ENCODE results near the gene TEDC1. TPM values are rescaled to one million over a fixed set of nuclear protein-coding genes. Genes with fewer than 3 reads are reported as not detected.
A peak's percentile ranks its signal among the peaks of the same experiment; 100 is the strongest.

TEDC1 gene, protein sequence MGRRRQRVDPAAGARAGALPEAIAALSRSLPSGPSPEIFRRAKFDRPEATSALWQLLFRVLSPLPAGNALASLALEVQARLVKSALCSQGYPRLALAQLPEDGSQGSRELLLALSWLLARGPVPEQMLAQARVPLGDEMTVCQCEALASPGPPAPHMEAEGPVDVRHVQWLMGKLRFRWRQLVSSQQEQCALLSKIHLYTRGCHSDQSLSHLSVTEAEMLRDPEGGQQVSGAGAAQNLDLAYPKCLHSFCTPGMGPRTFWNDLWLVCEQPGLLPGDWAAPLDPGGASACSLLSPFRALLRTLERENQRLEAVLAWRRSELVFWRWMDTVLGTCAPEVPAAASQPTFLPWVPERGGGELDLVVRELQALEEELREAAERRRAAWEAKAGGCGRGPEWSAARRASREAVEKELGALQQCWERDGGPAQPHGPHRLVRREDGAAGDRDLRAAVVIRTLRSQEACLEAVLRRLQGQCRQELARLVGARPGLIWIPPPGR
- 12.7 TPM for total RNA-seq

DNA sequence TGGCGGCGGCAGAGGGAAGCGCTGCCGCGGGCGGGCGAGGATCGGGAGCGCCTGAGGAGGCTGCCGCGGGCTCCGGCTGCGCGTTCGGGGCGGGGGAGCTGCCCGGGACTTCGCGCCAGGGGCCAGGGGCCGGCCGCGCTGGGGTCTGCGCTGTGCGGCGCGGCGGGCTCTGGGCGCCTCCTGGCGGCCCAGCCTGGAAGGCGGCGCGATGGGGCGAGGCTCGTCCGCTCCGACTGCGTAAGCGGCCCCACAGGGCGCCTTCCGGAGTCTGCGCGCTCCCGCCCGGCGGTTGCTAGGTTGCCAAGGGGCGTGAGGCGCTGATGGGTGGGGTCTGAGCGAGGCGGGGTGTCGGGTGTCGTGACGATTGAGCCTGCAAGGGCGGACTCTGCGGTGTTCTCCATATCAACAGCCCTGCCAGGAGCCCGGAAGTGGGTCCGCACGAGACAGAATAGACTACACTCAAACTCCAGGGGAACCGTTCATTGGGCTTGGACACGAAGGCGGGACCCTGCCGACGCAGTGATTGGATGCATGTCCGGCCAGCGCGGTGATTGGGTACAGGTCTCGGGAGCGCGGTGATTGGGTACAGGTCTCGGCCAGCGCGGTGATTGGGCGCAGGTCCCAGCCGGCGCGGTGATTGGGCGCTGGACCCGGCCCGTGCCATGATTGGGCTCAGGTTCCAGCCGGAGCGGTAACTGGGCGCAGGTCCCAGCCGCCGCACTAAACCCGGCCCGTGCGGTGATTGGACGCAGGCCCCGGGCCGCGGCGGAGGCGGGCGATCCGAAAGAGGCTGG is at the start of gene TEDC1:
Gene TEDC1, plus strand, starts transcription at position 675 of the 794 bp plus-strand sequence. CDS start 130 bp downstream, outside the sequence.
- Histone ChIP-seq H3K4me3 (peak within 1 kb of the TSS; percentile 77 to 90), H3K27me3 (no peaks in the 10 kb centered on the region), H3K27ac (peak within 1 kb of the TSS; percentile 89 to 99), H3K36me3 (no peaks in the 10 kb centered on the region), H3K9me3 (no peaks in the 10 kb centered on the region), H3K4me1 (peaks cover 19 to 37% of the 10 kb centered on the region in 2 donors)
- TF ChIP-seq, protein P1, sequence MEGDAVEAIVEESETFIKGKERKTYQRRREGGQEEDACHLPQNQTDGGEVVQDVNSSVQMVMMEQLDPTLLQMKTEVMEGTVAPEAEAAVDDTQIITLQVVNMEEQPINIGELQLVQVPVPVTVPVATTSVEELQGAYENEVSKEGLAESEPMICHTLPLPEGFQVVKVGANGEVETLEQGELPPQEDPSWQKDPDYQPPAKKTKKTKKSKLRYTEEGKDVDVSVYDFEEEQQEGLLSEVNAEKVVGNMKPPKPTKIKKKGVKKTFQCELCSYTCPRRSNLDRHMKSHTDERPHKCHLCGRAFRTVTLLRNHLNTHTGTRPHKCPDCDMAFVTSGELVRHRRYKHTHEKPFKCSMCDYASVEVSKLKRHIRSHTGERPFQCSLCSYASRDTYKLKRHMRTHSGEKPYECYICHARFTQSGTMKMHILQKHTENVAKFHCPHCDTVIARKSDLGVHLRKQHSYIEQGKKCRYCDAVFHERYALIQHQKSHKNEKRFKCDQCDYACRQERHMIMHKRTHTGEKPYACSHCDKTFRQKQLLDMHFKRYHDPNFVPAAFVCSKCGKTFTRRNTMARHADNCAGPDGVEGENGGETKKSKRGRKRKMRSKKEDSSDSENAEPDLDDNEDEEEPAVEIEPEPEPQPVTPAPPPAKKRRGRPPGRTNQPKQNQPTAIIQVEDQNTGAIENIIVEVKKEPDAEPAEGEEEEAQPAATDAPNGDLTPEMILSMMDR (IDR thresholded peaks at IDR 0.05): peak; percentile 46 to 99 (median 57)
- DNase-seq (ENCODE audit: low spot score in 2 of 2): peak; percentile 100
- intact Hi-C loops (cut with DNase I): loop anchor here (1.0 to 5.0 kb wide), 9 partner anchors 9 to 398 kb away; partner anchors contain the start of genes BRF1, CRIP2, MTA1 and TEX22

DNA sequence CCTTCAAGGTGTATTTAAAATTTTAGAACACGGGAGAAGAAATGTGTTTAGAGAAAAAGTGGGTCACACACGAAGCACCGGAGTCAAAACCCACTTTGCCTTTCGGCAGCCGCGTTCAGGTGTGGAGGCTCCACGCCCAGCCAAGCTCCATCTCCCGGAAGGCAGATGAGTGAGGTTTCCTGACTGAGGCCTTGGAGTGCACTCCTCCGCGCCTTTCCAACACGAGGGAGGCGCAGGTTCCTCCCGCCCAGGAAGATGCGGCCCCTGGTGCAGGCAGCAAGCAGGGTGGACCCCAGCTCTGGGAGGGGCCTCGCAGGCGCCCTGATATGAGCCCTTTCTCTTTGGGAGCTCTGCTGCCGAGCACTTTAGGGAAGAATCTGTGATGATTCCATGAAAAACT is 48.9 kb upstream of the TEDC1 start:
- Histone ChIP-seq H3K36me3 (peaks cover 4 to 19% of the 10 kb centered on the region in 2 donors), H3K9me3 (no peaks in the 10 kb centered on the region), H3K4me1 (no peaks in the 10 kb centered on the region), H3K4me3 (no peak overlapping the region), H3K27ac (no peak overlapping the region), H3K27me3 (no peaks in the 10 kb centered on the region)
- intact Hi-C loops (cut with DNase I): no loop called here
- DNase-seq (ENCODE audit: low spot score in 2 of 2): no peak
- TF ChIP-seq, protein P1 (IDR thresholded peaks at IDR 0.05): no peak

DNA sequence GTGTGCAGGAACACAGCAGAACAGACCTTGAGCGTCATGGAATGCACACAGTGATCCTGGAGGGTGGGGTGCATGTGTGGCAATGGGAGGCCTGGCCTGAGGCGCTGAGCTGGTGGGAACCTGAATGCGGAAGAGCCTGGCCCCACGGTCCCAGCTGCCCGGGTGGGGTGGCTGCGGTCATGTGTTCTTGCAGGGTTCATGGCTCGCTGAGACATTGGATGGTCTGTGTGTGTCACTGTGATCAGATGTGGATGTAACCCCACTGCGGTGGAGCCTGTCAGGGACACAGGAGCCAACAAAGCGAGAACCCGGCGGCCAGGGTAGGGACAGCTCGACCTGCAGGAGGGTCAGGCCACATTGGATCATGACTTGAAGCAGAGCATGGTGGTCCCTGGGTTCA is 48.2 kb upstream of the TEDC1 start:
- Histone ChIP-seq H3K27ac (no peak overlapping the region), H3K36me3 (peaks cover 4 to 19% of the 10 kb centered on the region in 2 donors), H3K9me3 (no peaks in the 10 kb centered on the region), H3K27me3 (no peaks in the 10 kb centered on the region), H3K4me3 (no peak overlapping the region), H3K4me1 (no peaks in the 10 kb centered on the region)
- no peak for DNase-seq (ENCODE audit: low spot score in 2 of 2)
- TF ChIP-seq, protein P1 (IDR thresholded peaks at IDR 0.05): no peak
- intact Hi-C loops (cut with DNase I): no loop called here

DNA sequence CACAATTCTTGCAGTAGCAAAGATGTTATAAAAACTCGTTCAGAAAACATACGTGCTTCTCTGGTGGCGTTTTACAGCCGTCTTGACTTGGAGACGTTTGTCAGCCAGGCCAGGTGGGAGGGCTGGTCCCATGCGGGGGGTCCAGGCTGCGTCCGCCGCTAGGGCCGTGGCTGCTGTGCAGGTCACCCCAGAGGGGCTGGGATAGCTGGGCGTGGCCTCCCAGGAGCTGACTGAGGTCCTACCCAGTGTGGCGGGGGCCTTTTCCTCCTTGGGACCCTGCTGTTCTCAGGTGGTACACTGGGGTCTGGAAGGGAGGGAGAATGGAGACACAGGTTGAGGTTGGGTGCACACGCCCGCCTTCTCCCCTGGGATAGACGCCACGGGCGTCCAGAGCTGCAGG is 46.2 kb upstream of the TEDC1 start:
- Histone ChIP-seq H3K9me3 (no peaks in the 10 kb centered on the region), H3K36me3 (peaks cover 4 to 14% of the 10 kb centered on the region in 2 donors), H3K27ac (no peak overlapping the region), H3K27me3 (no peaks in the 10 kb centered on the region), H3K4me3 (no peak overlapping the region), H3K4me1 (peaks cover 3 to 10% of the 10 kb centered on the region in 2 donors)
- TF ChIP-seq, protein P1 (IDR thresholded peaks at IDR 0.05): no peak
- DNase-seq (ENCODE audit: low spot score in 2 of 2): no peak
- intact Hi-C loops (cut with DNase I): no loop called here

DNA sequence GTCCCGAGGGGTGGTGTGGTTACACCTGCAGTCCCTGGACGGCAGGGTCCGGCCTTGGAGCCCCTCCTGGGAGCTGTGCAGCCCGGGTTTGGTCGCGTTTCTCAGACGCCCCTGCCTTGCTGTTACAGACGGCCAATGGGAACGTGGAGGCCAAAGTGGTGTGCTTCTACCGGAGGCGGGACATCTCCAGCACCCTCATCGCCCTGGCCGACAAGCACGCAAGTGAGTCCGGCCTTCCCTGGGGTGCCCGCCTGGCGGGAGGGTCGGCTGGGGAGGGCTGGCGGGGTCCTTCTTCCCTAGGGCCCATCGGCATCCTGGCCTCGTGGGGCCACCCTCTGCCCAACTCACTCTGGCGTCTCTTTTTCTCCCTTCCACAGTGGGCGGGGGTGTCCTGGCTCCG is 45.8 kb upstream of the TEDC1 start:
- intact Hi-C loops (cut with DNase I): no loop called here
- DNase-seq (ENCODE audit: low spot score in 2 of 2): no peak

More for the DNA sequence above, 45.8 kb upstream of the TEDC1 start:
- peaks cover 3 to 10% of the 10 kb centered on the region in 2 donors for H3K4me1 ChIP-seq
- no peaks in the 10 kb centered on the region for H3K9me3 ChIP-seq
- H3K4me3 ChIP-seq: no peak overlapping the region
- H3K36me3 ChIP-seq: peaks cover 8 to 15% of the 10 kb centered on the region in 2 donors
- H3K27me3 ChIP-seq: no peaks in the 10 kb centered on the region
- H3K27ac ChIP-seq: no peak overlapping the region
- TF ChIP-seq, protein P1 (IDR thresholded peaks at IDR 0.05): no peak

Measured in ascending aorta (tissue), 2 donors.